OCI-LY7 (cell line): ENCODE data around the gene FBXO2.

Experiments
- EZH2phosphoT487 ChIP-seq: fragments of 200-600 bp; sonication (generic); IDR thresholded peaks from 2 replicates; pipeline ENCODE4 v1.6.1; 2018; ENCODE audit warnings: low read depth, borderline replicate concordance, mild to moderate bottlenecking, mixed run types, antibody characterized with exemption, low read length, moderate library complexity, mixed read lengths
- TF ChIP-seq, protein P1 (sequence below): fragments of 200-600 bp; sonication (generic); conservative IDR thresholded peaks from 2 replicates; pipeline ENCODE4 v1.5.1; 2014; ENCODE audit warnings: mild to moderate bottlenecking, antibody characterized with exemption, low read length, moderate library complexity, mixed read lengths

DNA sequence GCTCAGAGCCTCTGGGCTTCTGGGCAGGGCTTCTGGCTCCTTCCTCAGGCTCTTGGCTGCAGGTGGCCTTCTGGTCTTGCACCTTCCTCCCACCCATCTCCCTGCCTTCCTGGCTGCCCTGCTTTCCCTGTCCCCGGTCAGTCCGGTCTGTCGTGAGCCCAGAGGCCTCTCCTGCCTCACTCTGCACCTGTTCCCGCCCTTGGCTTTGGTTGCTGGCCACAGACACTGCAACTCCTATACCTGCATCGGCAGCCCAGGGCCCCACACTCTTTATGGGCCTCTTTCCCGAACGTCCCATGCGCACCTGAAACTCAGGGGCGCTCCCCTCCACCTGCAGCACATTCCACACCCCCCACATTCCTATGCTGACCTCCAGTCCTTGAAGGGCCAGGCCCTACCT lies 7.9 kb downstream of the FBXO2 start:
- TF ChIP-seq, protein P1, sequence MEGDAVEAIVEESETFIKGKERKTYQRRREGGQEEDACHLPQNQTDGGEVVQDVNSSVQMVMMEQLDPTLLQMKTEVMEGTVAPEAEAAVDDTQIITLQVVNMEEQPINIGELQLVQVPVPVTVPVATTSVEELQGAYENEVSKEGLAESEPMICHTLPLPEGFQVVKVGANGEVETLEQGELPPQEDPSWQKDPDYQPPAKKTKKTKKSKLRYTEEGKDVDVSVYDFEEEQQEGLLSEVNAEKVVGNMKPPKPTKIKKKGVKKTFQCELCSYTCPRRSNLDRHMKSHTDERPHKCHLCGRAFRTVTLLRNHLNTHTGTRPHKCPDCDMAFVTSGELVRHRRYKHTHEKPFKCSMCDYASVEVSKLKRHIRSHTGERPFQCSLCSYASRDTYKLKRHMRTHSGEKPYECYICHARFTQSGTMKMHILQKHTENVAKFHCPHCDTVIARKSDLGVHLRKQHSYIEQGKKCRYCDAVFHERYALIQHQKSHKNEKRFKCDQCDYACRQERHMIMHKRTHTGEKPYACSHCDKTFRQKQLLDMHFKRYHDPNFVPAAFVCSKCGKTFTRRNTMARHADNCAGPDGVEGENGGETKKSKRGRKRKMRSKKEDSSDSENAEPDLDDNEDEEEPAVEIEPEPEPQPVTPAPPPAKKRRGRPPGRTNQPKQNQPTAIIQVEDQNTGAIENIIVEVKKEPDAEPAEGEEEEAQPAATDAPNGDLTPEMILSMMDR = no peak
- no peak for TF ChIP-seq EZH2phosphoT487
